Transverse colon (tissue), 4 donors: Measurements from ENCODE around the gene TMEM26. TPM values are rescaled to one million over a fixed set of nuclear protein-coding genes. Genes with fewer than 3 reads are reported as not detected.

Source experiments
- DNase-seq: peaks from one replicate; pipeline ENCODE4 v3.0.0-alpha.2; 2019
- H3K27ac ChIP-seq, 4 donors: fragments of 200-600 bp; sonication (generic); 2 replicates each; pipeline ENCODE4 v1.5.1; 2016 to 2018; ENCODE audit warnings: inconsistent platforms in 4 of 4
- H3K27me3 ChIP-seq: fragments of 200-600 bp; sonication (generic); 2 replicates; pipeline ENCODE4 v1.5.1; 2017; ENCODE audit warnings: inconsistent platforms
- H3K36me3 ChIP-seq, 4 donors: fragments of 200-600 bp; sonication (generic); 2 replicates each; pipeline ENCODE4 v1.5.1; 2017 to 2019; ENCODE audit warnings: inconsistent platforms in 4 of 4
- H3K4me1 ChIP-seq, 4 donors: fragments of 200-600 bp; sonication (generic); 2 replicates each; pipeline ENCODE4 v1.5.1; 2017 to 2020; ENCODE audit warnings: inconsistent platforms in 4 of 4
- H3K4me3 ChIP-seq, 4 donors: fragments of 200-600 bp; sonication (generic); 1 replicate in 1 of 4; 2 replicates in 3 of 4; pipeline versions ENCODE4 v1.5.1 to v1.6.1; 2017 to 2019; ENCODE audit warnings: inconsistent platforms in 4 of 4
- H3K9me3 ChIP-seq, 2 donors: fragments of 200-600 bp; sonication (generic); 2 replicates each; pipeline ENCODE4 v1.5.1; 2017 to 2019; ENCODE audit warnings: inconsistent platforms in 2 of 2
- EP300 ChIP-seq: sonication (generic); formaldehyde crosslinking; IDR thresholded peaks from one replicate; pipeline ENCODE4 v1.6.1; 2017; ENCODE audit warnings: antibody characterized with exemption, low read depth
- POLR2A ChIP-seq: fragments of 450-650 bp; IDR thresholded peaks from one replicate; pipeline ENCODE4 v1.6.1; 2016; ENCODE audit warnings: antibody characterized with exemption, mild to moderate bottlenecking, moderate library complexity
- POLR2AphosphoS5 ChIP-seq, 3 donors: sonication (generic); formaldehyde crosslinking; IDR thresholded peaks; one replicate each; pipeline ENCODE4 v1.6.1; 2016; ENCODE audit warnings: antibody characterized with exemption in 3 of 3
- WGBS, 2 donors: methylation state at CpG; one replicate each; pipeline ENCODE4 v1.1.5; 2018; ENCODE audit warnings: low coverage in 1 of 2; 5-methylcytosine and 5-hydroxymethylcytosine counted together
- in situ Hi-C, 4 donors: fragments of 200-750 bp; cut with MboI; loops; one replicate each; pipeline versions ENCODE4 v1.15.0 to v1.15.1; 2017; ENCODE audit warnings: low sequenced_read_pairs in 3 of 4, low pct_ligation_motif_present in 1 of 4, low pct_unique_long_range_greater_than_20kb in 1 of 4
- intact Hi-C: fragments of 100-400 bp; cut with DNase I; formaldehyde crosslinking; loops from one replicate; pipeline ENCODE4 v1.15.1; 2023; ENCODE audit warnings: low total_unique reads
- total RNA-seq, 4 donors: library from RNA; depleted of rRNA; stranded (reverse); fragments of >200 nt; gene quantifications; one replicate each; pipeline ENCODE4 v1.1.0, GENCODE V29; 2016
- TF ChIP-seq, protein P1 (sequence below), 5 experiments: fragments of 200-600 bp in 3 of 5; fragments of 450-650 bp in 2 of 5; sonication (generic) in 3 of 5; IDR thresholded peaks; 1 replicate in 2 of 5; 2 replicates in 3 of 5; pipeline ENCODE4 v1.5.1; 2016 to 2017; ENCODE audit warnings: antibody characterized with exemption in 5 of 5, inconsistent platforms in 3 of 5, mild to moderate bottlenecking in 2 of 5, moderate library complexity in 1 of 5

TMEM26 gene
- total RNA-seq, 4 donors from 2014 or later, result 0.27 to 3.0 (median 1.9) TPM; not detected in 1

- no peaks in the 10 kb centered on the region for H3K4me1 ChIP-seq
- in situ Hi-C loops, result no loop called here
- H3K27me3 ChIP-seq, result no peaks in the 10 kb centered on the region
- WGBS, 2 donors, result 96% methylated on average over 17 of the region's 23 CpGs; no CpG with 5 or more reads in 1 of the 2 donors
- no peak overlapping the region for H3K27ac ChIP-seq
- no peak overlapping the region for H3K4me3 ChIP-seq
- DNase-seq, result no peak
- H3K9me3 ChIP-seq, result peaks cover 0 to 5% of the 10 kb centered on the region in 2 donors
- no peak for TF ChIP-seq POLR2A
- TF ChIP-seq, protein P1, sequence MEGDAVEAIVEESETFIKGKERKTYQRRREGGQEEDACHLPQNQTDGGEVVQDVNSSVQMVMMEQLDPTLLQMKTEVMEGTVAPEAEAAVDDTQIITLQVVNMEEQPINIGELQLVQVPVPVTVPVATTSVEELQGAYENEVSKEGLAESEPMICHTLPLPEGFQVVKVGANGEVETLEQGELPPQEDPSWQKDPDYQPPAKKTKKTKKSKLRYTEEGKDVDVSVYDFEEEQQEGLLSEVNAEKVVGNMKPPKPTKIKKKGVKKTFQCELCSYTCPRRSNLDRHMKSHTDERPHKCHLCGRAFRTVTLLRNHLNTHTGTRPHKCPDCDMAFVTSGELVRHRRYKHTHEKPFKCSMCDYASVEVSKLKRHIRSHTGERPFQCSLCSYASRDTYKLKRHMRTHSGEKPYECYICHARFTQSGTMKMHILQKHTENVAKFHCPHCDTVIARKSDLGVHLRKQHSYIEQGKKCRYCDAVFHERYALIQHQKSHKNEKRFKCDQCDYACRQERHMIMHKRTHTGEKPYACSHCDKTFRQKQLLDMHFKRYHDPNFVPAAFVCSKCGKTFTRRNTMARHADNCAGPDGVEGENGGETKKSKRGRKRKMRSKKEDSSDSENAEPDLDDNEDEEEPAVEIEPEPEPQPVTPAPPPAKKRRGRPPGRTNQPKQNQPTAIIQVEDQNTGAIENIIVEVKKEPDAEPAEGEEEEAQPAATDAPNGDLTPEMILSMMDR (IDR thresholded peaks at IDR 0.05), result no peak
- TF ChIP-seq POLR2AphosphoS5 (IDR thresholded peaks at IDR 0.05), result no peak
- no peak for TF ChIP-seq EP300
- intact Hi-C loops, result no loop called here
- no peaks in the 10 kb centered on the region for H3K36me3 ChIP-seq
Measured at GRCh38 chr10:61376908-61377368, 76.2 kb downstream of the TMEM26 start.

GRCh38 chr10:61376377-61376776 is 76.8 kb downstream of the TMEM26 start:
- Histone ChIP-seq H3K27ac (no peak overlapping the region), H3K4me1 (no peaks in the 10 kb centered on the region), H3K27me3 (no peaks in the 10 kb centered on the region), H3K4me3 (no peak overlapping the region), H3K9me3 (peaks cover 0 to 5% of the 10 kb centered on the region in 2 donors), H3K36me3 (no peaks in the 10 kb centered on the region)
- TF ChIP-seq EP300 (no peak), POLR2AphosphoS5 (IDR thresholded peaks at IDR 0.05) (no peak), POLR2A (no peak)
- in situ Hi-C loops (no loop called here), intact Hi-C loops (no loop called here)
- no peak for DNase-seq
- WGBS, 2 donors, result 100% methylated on average over 1 of the region's 1 CpG; no CpG with 5 or more reads in 1 of the 2 donors

- Histone ChIP-seq H3K4me3 (no peak overlapping the region), H3K27me3 (no peaks in the 10 kb centered on the region), H3K27ac (no peak overlapping the region), H3K9me3 (no peaks in the 10 kb centered on the region), H3K36me3 (no peaks in the 10 kb centered on the region), H3K4me1 (no peaks in the 10 kb centered on the region)
- in situ Hi-C loops (no loop called here), intact Hi-C loops (no loop called here)
- TF ChIP-seq EP300 (no peak), POLR2A (no peak), POLR2AphosphoS5 (IDR thresholded peaks at IDR 0.05) (no peak)
- TF ChIP-seq, protein P1 (IDR thresholded peaks at IDR 0.05), result no peak
- no peak for DNase-seq
- WGBS, 2 donors, result 81 to 83% methylated on average over 1 of the region's 1 CpG
Measured at GRCh38 chr10:61366365-61366764, 86.8 kb downstream of the TMEM26 start.

GRCh38 chr10:61364619-61365018 is 88.6 kb downstream of the TMEM26 start:
- no peak overlapping the region for H3K27ac ChIP-seq
- TF ChIP-seq POLR2AphosphoS5 (IDR thresholded peaks at IDR 0.05) (no peak), POLR2A (no peak), EP300 (no peak)
- TF ChIP-seq, protein P1 (IDR thresholded peaks at IDR 0.05), result no peak

DNA sequence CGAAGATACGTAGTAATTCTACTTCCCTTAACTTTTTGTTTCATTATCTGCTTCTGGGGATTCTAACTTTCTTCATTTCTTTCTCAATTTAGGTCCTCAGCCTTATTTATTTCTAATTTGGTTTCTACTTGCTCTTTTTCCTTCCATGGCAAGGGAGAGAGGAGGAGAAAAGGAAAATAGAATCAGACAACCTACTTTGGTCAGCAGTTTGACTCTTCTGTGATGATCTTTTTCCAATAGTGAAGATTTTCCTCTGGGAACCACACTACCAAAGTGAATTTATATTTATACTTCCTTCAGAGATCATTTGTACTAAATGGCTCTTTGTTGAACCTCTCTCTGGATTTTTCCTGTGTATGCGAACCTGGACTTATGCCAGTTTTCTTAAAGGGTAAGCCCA is 90.2 kb downstream of the TMEM26 start:
- WGBS, 2 donors, result 61 to 65% methylated on average over 3 of the region's 3 CpGs
- no peak for DNase-seq
- H3K9me3 ChIP-seq, result no peaks in the 10 kb centered on the region
- TF ChIP-seq EP300, result no peak
- TF ChIP-seq POLR2AphosphoS5 (IDR thresholded peaks at IDR 0.05), result no peak
- TF ChIP-seq POLR2A, result no peak
- TF ChIP-seq, protein P1 (IDR thresholded peaks at IDR 0.05), result no peak
- no peaks in the 10 kb centered on the region for H3K36me3 ChIP-seq
- no peak overlapping the region for H3K27ac ChIP-seq
- H3K27me3 ChIP-seq, result no peaks in the 10 kb centered on the region
- no peak overlapping the region for H3K4me3 ChIP-seq
- in situ Hi-C loops, result no loop called here
- H3K4me1 ChIP-seq, result no peaks in the 10 kb centered on the region
- intact Hi-C loops, result no loop called here

More at GRCh38 chr10:61364619-61365018, 88.6 kb downstream of the TMEM26 start:
- no peak overlapping the region for H3K4me3 ChIP-seq
- H3K9me3 ChIP-seq, result no peaks in the 10 kb centered on the region
- in situ Hi-C loops, result no loop called here
- no peaks in the 10 kb centered on the region for H3K36me3 ChIP-seq
- no peaks in the 10 kb centered on the region for H3K27me3 ChIP-seq
- intact Hi-C loops, result no loop called here
- H3K4me1 ChIP-seq, result no peaks in the 10 kb centered on the region
- WGBS, 2 donors, result 54 to 78% methylated on average over 2 of the region's 2 CpGs
- DNase-seq, result no peak
